ENCODE data around the gene ABHD15. TPM values are rescaled to one million over a fixed set of nuclear protein-coding genes. Genes with fewer than 3 reads are reported as not detected.

ABHD15 gene
- polyA plus RNA-seq, 2 of the 4 experiments (the other 2 are of a cell fraction): 13.5 to 15.8 TPM

DNA sequence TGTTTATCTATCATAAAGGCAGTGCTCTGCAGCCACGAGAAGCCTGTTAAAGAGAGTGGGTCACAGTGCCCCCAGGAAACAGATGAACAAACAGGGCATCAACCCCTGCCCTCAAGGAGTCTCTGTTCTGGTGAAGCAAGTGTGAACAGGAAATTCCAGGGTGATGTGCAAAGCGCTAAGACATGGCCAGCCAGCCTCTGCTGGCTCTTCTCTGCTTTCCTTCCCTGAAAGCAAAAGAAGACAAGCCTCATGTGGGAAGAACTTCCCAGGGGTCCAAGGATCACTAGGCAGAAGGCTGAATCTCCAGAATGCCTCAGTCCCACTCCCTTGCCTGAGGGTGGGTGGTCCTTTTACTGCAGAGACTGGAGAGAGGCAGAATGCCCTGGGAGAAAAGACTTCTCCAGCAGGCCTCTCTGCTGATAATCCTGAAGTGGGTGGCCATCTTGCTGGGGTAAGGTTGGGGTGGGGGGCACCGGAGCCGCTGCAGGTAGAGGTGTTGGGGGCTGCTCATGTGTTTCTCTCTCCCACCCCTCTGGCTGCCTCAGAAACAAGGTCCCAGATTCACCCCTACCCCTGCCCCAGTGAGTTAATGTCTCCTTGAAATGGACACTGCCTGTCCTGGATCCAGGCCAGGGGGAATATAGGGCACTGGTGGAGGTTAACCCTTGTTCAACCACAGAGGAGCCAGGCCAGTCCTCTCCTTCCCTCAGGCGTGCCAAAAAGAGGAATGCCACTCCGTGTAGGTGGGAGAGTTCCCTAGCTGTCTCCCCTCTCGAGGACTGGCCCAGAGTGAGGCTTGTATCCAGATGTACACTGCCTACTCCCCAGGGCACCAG lies 28.5 kb upstream of the ABHD15 start (continued):
- TF ChIP-seq HES2 (IDR thresholded peaks at IDR 0.05) (no peak), HOXA7 (CRISPR knock-in tag; IDR thresholded peaks at IDR 0.05) (no peak), HMGXB4 (CRISPR knock-in tag; IDR thresholded peaks at IDR 0.05; ENCODE audit: borderline replicate concordance) (no peak), EHF (CRISPR knock-in tag; IDR thresholded peaks at IDR 0.05) (no peak), KDM1A (IDR thresholded peaks at IDR 0.05; ENCODE audit: low read depth) (no peak)

DNA sequence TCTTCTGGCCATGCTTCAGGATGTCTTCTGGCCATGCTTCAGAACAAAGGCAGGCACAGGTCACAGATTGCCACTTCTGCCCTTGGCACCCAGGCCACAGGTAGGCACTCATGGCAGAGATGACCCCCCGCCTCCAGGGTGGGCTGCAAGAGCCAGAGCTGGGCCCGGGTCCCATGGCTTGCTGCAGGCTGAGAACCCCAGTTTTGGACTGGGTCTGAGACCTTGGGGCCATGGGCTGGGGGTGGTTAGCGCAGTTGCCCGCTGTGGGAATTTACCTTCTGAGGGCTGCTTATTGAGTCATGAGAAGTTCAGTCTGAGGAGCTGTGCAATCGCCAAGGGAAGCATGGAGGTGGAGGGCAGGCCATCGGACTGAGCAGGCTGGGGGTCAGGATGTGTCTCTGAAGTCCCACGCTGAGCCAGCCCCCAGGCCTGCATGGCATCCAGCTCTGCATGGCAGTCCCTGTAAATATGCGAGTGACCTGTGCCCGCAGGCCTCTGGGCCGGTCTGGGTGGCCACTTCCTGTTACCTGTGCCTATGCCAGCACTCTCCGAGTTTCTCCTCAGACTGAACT lies 27.8 kb upstream of the ABHD15 start:
- ATAC-seq (no peak), DNase-seq (ENCODE audit: low read depth in 1 of 2, low spot score in 1 of 2) (no peak), FAIRE-seq (no peak)
- 72% methylated on average over 10 of the region's 11 CpGs for WGBS (ENCODE audit: missing lambda C conversion rate)
- Histone ChIP-seq H3K4me1 (peaks cover 38% of the 10 kb centered on the region), H3K4me3 (peak overlapping the region; percentile 82), H3K4me2 (peak overlapping the region; percentile 95), H3K9me3 (no peaks in the 10 kb centered on the region), H3K27ac (peak overlapping the region; percentile 95 to 96; a peak in 4 of 6 replicates)
- ChIA-PET POLR2A (no interaction called here), CTCF (interaction anchor here (1.2 to 11.5 kb wide), 6 partner anchors 9 to 223 kb away, joined by 4 to 474 read pairs (median 42); partner anchors contain the start of genes ABHD15 and TP53I13)
- TF ChIP-seq MAFK (IDR thresholded peaks at IDR 0.05; ENCODE audit: partially characterized antibody) (no peak), CEBPB (IDR thresholded peaks at IDR 0.05) (no peak), FOXS1 (CRISPR knock-in tag; IDR thresholded peaks at IDR 0.05) (no peak), TFCP2L1 (CRISPR knock-in tag; IDR thresholded peaks at IDR 0.05) (no peak), NPAS2 (CRISPR knock-in tag; IDR thresholded peaks at IDR 0.05; ENCODE audit: borderline replicate concordance) (no peak), EHMT2 (IDR thresholded peaks at IDR 0.05; ENCODE audit: low read depth) (0 out of 2 replicates have a peak, but pooled peaks have one; percentile 15), HOXB5 (CRISPR knock-in tag; IDR thresholded peaks at IDR 0.05) (no peak), BHLHE40 (IDR thresholded peaks at IDR 0.05; ENCODE audit: low read depth, low read length) (no peak)

DNA sequence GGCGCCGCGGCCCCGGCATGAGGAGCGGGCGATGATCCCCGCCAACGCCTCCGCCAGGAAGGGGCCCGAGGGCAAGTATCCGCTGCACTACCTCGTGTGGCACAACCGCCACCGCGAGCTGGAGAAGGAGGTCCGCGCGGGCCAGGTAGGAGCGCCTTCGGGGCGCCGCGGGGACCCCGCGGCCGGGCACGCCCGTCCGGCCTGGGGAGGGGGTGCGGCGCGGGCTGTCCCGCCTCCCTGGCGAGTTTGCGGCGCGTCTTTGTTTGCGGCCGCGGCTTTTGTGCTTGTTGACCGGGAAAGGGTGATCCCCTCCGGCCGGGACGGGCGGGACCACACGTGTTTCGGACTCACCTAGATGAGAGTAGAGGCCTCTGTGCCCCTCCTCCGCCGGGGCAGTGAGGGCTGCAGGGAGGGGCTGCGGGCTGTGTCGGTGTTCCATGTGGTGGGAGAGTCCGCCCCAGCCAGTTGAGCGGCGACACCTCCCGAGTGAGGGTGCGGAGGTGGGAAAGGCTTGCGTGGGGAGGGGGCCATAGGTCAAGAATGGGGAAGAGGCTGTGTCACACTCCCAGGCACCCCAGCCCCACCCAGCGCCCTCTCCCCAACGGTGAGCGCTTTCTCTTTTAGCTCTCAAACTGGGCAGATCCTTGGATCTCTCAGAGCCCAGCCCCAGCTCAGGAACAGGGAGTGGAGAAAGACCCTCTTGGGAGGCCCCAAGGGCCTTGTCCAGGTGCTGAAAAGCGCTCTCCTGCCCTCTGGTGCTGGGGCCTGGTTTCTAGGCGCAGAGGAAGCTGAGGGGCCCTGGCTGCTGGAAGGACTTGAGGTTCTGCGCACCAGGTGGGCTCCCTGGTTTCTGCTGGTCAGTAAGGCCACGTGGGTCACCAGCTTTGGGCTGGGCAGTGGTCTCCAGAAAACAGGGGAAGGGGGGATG lies 27.0 kb upstream of the ABHD15 start:
- H3K4me1 ChIP-seq: peaks cover 38% of the 10 kb centered on the region
- FAIRE-seq: no peak
- TF ChIP-seq REST (IDR thresholded peaks at IDR 0.05) (peak; percentile 99), NR3C1 (IDR thresholded peaks at IDR 0.05) (no peak), CTCF (IDR thresholded peaks at IDR 0.05) (peak; percentile 52), GATA3 (IDR thresholded peaks at IDR 0.05; ENCODE audit: borderline replicate concordance) (no peak), RAD21 (conservative IDR thresholded peaks at IDR 0.05 in 1 of 2, IDR thresholded peaks at IDR 0.05 in 1 of 2) (peak; percentile 63), HOXB5 (CRISPR knock-in tag; IDR thresholded peaks at IDR 0.05) (peak; percentile 80; the same call in 1 of the 2 replicates), KDM5A (IDR thresholded peaks at IDR 0.05) (no peak), RARB (CRISPR knock-in tag; IDR thresholded peaks at IDR 0.05) (no peak), RNF2 (IDR thresholded peaks at IDR 0.05; ENCODE audit: borderline replicate concordance, low read depth) (no peak)
- TF ChIP-seq, protein P1, sequence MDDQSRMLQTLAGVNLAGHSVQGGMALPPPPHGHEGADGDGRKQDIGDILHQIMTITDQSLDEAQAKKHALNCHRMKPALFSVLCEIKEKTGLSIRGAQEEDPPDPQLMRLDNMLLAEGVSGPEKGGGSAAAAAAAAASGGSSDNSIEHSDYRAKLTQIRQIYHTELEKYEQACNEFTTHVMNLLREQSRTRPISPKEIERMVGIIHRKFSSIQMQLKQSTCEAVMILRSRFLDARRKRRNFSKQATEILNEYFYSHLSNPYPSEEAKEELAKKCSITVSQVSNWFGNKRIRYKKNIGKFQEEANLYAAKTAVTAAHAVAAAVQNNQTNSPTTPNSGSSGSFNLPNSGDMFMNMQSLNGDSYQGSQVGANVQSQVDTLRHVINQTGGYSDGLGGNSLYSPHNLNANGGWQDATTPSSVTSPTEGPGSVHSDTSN (IDR thresholded peaks at IDR 0.05): no peak

More for the DNA sequence above, 27.0 kb upstream of the ABHD15 start:
- ChIA-PET CTCF (interaction anchor here (0.6 to 11.5 kb wide), 10 partner anchors 8 to 511 kb away, joined by 3 to 474 read pairs (median 4); partner anchors contain the start of genes ABHD15 and TP53I13), POLR2A (interaction anchor here (0.5 to 3.0 kb wide), 4 partner anchors 17 to 234 kb away, joined by 3 to 15 read pairs (median 5); no protein-coding TSS in a partner anchor)
- 0 out of 6 replicates have a peak, but pooled peaks of 1 of the 2 experiments have one; percentile 3 for ATAC-seq
- 4% methylated on average over 42 of the region's 64 CpGs for WGBS (ENCODE audit: missing lambda C conversion rate)
- peak in 1 of 2 experiments; percentile 57 for DNase-seq (ENCODE audit: low read depth in 1 of 2, low spot score in 1 of 2)
- Histone ChIP-seq H3K9me3 (no peaks in the 10 kb centered on the region), H3K4me2 (peak overlapping the region; percentile 95), H3K4me3 (peak overlapping the region; percentile 82), H3K27ac (peak overlapping the region; percentile 95 to 96)

All from A549 (cell line).